HepG2 (cell line): ENCODE results near the gene ATP11C. TPM values are rescaled to one million over a fixed set of nuclear protein-coding genes. Genes with fewer than 3 reads are reported as not detected.

Experiments used
- ATAC-seq: fragments of 200-7000 bp; cut with Tn5 transposase; 3 replicates; pipeline ENCODE4 v1.9.1; 2020; ENCODE audit warnings: mild to moderate bottlenecking, moderate library complexity
- BruUV-seq: library from RNA; stranded (reverse); fragments of 400-500 nt; replicated peaks from 2 replicates; lab custom pipeline; 2021; lab: Mats Ljungman, UMichigan
- CTCF ChIA-PET: fragments of 300-600 bp; formaldehyde crosslinking; extraction: SDS; loops from one replicate; lab custom pipeline; 2021; ENCODE audit warnings: low total read pairs, inconsistent platforms, low intra/inter-chr PET ratio; lab: Yijun Ruan, JAX
- POLR2A ChIA-PET: fragments of 350-600 bp; sonication (Branson Sonifier 250); formaldehyde crosslinking; loops from one replicate; lab custom pipeline; 2020; ENCODE audit warnings: antibody characterized with exemption, inconsistent platforms; lab: Yijun Ruan, JAX
- DNase-seq: peaks from one replicate; pipeline ENCODE4 v3.0.0-alpha.2; 2015; ENCODE audit warnings: low spot score
- FAIRE-seq: peaks from 3 replicates; lab custom pipeline; 2011; peaks lifted over from hg19 to GRCh38; lab: Jason Lieb, UNC
- H2AFZ ChIP-seq: one replicate; pipeline ENCODE4 v1.6.1; 2011; ENCODE audit warnings: low read length, inconsistent platforms
- H3K27ac ChIP-seq: fragments of 300-600 bp; 3 replicates; pipeline ENCODE4 v1.8.0; 2011; ENCODE audit warnings: mixed run types, mild to moderate bottlenecking, mixed read lengths, low read length, inconsistent platforms; ENCODE audit not compliant: insufficient read depth; ENCODE audit errors: extremely low read length
- H3K27me3 ChIP-seq, 2 experiments: fragments of 200-600 bp in 1 of 2; 2 replicates in 1 of 2; 3 replicates in 1 of 2; pipeline versions ENCODE4 v1.6.0 to v1.8.0; 2011; ENCODE audit warnings: low read length in 2 of 2, mild to moderate bottlenecking in 2 of 2, moderate library complexity in 2 of 2, inconsistent platforms in 1 of 2; ENCODE audit not compliant: insufficient read depth in 2 of 2, control insufficient read depth in 1 of 2
- H3K36me3 ChIP-seq, 2 experiments: fragments of 200-600 bp in 1 of 2; replicated peaks in 1 of 2; 2 replicates in 1 of 2; 3 replicates in 1 of 2; pipeline versions ENCODE4 v1.5.1 to v1.8.0; 2011; ENCODE audit warnings: low read length in 2 of 2, inconsistent platforms in 1 of 2; ENCODE audit not compliant: insufficient read depth in 2 of 2, control insufficient read depth in 1 of 2
- H3K4me1 ChIP-seq: 2 replicates; pipeline ENCODE4 v1.5.1; 2012; ENCODE audit warnings: low read length, inconsistent platforms; ENCODE audit not compliant: insufficient read depth
- H3K4me2 ChIP-seq: 2 replicates; pipeline ENCODE4 v1.6.0; 2011; ENCODE audit warnings: low read depth, low read length, inconsistent platforms
- H3K4me3 ChIP-seq, 3 experiments: fragments of 200-600 bp in 1 of 3; sonication (generic), shearing (Covaris generic) in 1 of 3; replicated peaks in 1 of 3; 2 replicates each; pipeline ENCODE4 v1.5.1; 2011 to 2016; ENCODE audit warnings: low read length in 3 of 3, inconsistent platforms in 2 of 3, low read depth in 2 of 3, mild to moderate bottlenecking in 2 of 3, control low read depth in 1 of 3, mixed read lengths in 1 of 3; ENCODE audit not compliant: insufficient read depth in 1 of 3
- H3K79me2 ChIP-seq: one replicate; pipeline ENCODE4 v1.6.1; 2011; ENCODE audit warnings: low read length, inconsistent platforms; ENCODE audit not compliant: insufficient read depth
- H3K9ac ChIP-seq: 2 replicates; pipeline ENCODE4 v1.6.0; 2011; ENCODE audit warnings: mild to moderate bottlenecking, low read depth, low read length, inconsistent platforms; ENCODE audit not compliant: insufficient read depth
- H3K9me3 ChIP-seq: 2 replicates; pipeline ENCODE4 v1.5.1; 2012; ENCODE audit warnings: mild to moderate bottlenecking, low read length
- H4K20me1 ChIP-seq: 2 replicates; pipeline ENCODE4 v1.6.0; 2011; ENCODE audit warnings: inconsistent platforms, mild to moderate bottlenecking, low read length, moderate library complexity; ENCODE audit not compliant: insufficient read depth
- BCL6 ChIP-seq: IDR thresholded peaks from 2 replicates; pipeline ENCODE4 v1.6.1; 2016; ENCODE audit warnings: missing genetic modification reagents, missing compliant biosample characterization
- HMGXB3 ChIP-seq: sonication (generic); formaldehyde crosslinking; IDR thresholded peaks from 2 replicates; pipeline ENCODE4 v1.4.0; 2020; ENCODE audit warnings: missing genetic modification reagents, borderline replicate concordance
- SCMH1 ChIP-seq: sonication (generic); formaldehyde crosslinking; IDR thresholded peaks from 2 replicates; pipeline ENCODE4 v1.9.0; 2021; ENCODE audit warnings: missing genetic modification reagents, mild to moderate bottlenecking, borderline replicate concordance
- SOX6 ChIP-seq, 2 experiments: fragments of 450-650 bp in 1 of 2; sonication (generic) in 1 of 2; formaldehyde crosslinking in 1 of 2; IDR thresholded peaks; 2 replicates each; pipeline versions ENCODE4 v1.4.0 to v1.6.1; 2017 to 2020; ENCODE audit warnings: antibody characterized with exemption in 1 of 2, mild to moderate bottlenecking in 1 of 2, missing genetic modification reagents in 1 of 2
- TRIM24 ChIP-seq: sonication (generic); formaldehyde crosslinking; IDR thresholded peaks from 2 replicates; pipeline ENCODE4 v1.8.0; 2022; ENCODE audit warnings: mild to moderate bottlenecking, missing genetic modification reagents
- ZNF33A ChIP-seq: sonication (generic); formaldehyde crosslinking; IDR thresholded peaks from 2 replicates; pipeline ENCODE4 v1.5.1; 2020; ENCODE audit warnings: missing genetic modification reagents, mild to moderate bottlenecking, moderate library complexity, borderline replicate concordance
- ZNF513 ChIP-seq: sonication (generic); formaldehyde crosslinking; conservative IDR thresholded peaks from 2 replicates; pipeline ENCODE4 v1.5.0; 2020; ENCODE audit warnings: missing genetic modification reagents
- WGBS: methylation state at CpG from one replicate; pipeline ENCODE4 v1.1.6; 2017; ENCODE audit warnings: low lambda C conversion rate; 5-methylcytosine and 5-hydroxymethylcytosine counted together
- in situ Hi-C: cut with HindIII; loops from 2 replicates; pipeline ENCODE4 v1.10.0; 2017; ENCODE audit warnings: low pct_unique_long_range_greater_than_20kb; ENCODE audit not compliant: extremely low pct_ligation_motif_present
- intact Hi-C: fragments of 100-400 bp; cut with micrococcal nuclease; formaldehyde crosslinking; loops from one replicate; pipeline ENCODE4 v1.10.0; 2022; ENCODE audit not compliant: unreplicated experiment
- polyA plus RNA-seq, 8 experiments: library from polyadenylated mRNA; depleted of rRNA in 3 of 8; stranded (reverse) in 7 of 8; unstranded in 1 of 8; fragments of >200 nt; fragmentation: Illumina TruSeq in 4 of 8; extraction: Trizol in 4 of 8; gene quantifications; 2 replicates each; pipeline versions ENCODE4 v1.2.1 to v1.2.3, GENCODE V29; 2011 to 2016; ENCODE audit warnings: low read depth in 4 of 8, missing spikeins in 1 of 8, mixed read lengths in 1 of 8; ENCODE audit not compliant: insufficient read depth in 1 of 8
- total RNA-seq, 5 experiments: library from RNA; depleted of rRNA; stranded (reverse); fragments of >200 nt; fragmentation: Illumina TruSeq; extraction: Trizol; gene quantifications; 2 replicates each; pipeline ENCODE4 v1.2.3, GENCODE V29; 2016; ENCODE audit warnings: low read depth in 1 of 5
- TF ChIP-seq, protein P1 (sequence below): sonication (generic); formaldehyde crosslinking; IDR thresholded peaks from 2 replicates; pipeline ENCODE4 v1.9.0; 2021; ENCODE audit warnings: mild to moderate bottlenecking, missing genetic modification reagents
- TF ChIP-seq, protein P2 (sequence below): sonication (generic); formaldehyde crosslinking; conservative IDR thresholded peaks from 2 replicates; pipeline ENCODE4 v1.8.0; 2022; ENCODE audit warnings: missing genetic modification reagents

Gene ATP11C
- total and polyA plus RNA-seq, 2 of the 13 experiments (the other 11 are each of a cell fraction or from before 2014, with no cell fraction given) = 8.5 to 16.9 TPM

DNA sequence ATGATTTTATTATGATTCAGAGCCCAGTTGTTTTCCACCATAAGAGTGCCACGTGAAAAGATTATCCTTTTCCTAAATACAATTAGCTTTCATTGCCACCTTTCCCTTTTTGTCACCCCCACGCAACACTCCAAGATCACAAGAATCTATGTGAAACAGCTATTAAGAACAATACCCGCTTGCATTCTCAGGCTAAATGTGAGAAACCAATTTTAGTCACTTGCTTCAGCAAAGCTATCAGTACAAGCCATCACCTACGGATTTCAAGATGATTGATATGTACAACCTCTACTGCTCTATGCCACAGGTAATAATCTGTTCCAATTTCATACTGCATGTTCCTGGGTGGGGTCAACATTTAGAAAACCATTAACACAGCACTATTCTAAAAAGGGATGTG is 2.5 kb downstream of the ATP11C start:
- Histone ChIP-seq H3K4me2 (peak overlapping the region; percentile 73), H3K4me3 (peak overlapping the region; percentile 72 to 83 (median 76); a peak in 4 of 6 replicates), H3K9me3 (no peaks in the 10 kb centered on the region), H3K4me1 (peaks cover 22% of the 10 kb centered on the region), H2AFZ (no peak overlapping the region), H3K27me3 (no peaks in the 10 kb centered on the region; a peak in 1 of 5 replicates), H3K27ac (no peak overlapping the region), H4K20me1 (no peaks in the 10 kb centered on the region), H3K79me2 (peaks cover 48% of the 10 kb centered on the region), H3K36me3 (no peaks in the 10 kb centered on the region), H3K9ac (peak overlapping the region; percentile 71)
- no peak for FAIRE-seq
- in situ Hi-C loops (no loop called here), intact Hi-C loops (loop anchor here (5.0 kb wide), 1 partner anchor 133 kb away; no protein-coding TSS in a partner anchor)
- ChIA-PET POLR2A (interaction anchor here (0.7 kb wide), 1 partner anchor 45 kb away, joined by 3 read pairs; no protein-coding TSS in a partner anchor), CTCF (no interaction called here)
- ATAC-seq = no peak
- WGBS = 25% methylated on average over 4 of the region's 4 CpGs
- TSS peak; percentile 33 for BruUV-seq
- DNase-seq = no peak
- TF ChIP-seq TRIM24 = no peak
- no peak for TF ChIP-seq SOX6 (IDR thresholded peaks at IDR 0.05)
- TF ChIP-seq SOX6 (CRISPR knock-in tag; IDR thresholded peaks at IDR 0.05) = no peak
- TF ChIP-seq HMGXB3 = no peak
- no peak for TF ChIP-seq BCL6
- TF ChIP-seq ZNF33A = no peak
- TF ChIP-seq ZNF513 = no peak
- no peak for TF ChIP-seq SCMH1 (CRISPR knock-in tag)
- TF ChIP-seq, protein P1, sequence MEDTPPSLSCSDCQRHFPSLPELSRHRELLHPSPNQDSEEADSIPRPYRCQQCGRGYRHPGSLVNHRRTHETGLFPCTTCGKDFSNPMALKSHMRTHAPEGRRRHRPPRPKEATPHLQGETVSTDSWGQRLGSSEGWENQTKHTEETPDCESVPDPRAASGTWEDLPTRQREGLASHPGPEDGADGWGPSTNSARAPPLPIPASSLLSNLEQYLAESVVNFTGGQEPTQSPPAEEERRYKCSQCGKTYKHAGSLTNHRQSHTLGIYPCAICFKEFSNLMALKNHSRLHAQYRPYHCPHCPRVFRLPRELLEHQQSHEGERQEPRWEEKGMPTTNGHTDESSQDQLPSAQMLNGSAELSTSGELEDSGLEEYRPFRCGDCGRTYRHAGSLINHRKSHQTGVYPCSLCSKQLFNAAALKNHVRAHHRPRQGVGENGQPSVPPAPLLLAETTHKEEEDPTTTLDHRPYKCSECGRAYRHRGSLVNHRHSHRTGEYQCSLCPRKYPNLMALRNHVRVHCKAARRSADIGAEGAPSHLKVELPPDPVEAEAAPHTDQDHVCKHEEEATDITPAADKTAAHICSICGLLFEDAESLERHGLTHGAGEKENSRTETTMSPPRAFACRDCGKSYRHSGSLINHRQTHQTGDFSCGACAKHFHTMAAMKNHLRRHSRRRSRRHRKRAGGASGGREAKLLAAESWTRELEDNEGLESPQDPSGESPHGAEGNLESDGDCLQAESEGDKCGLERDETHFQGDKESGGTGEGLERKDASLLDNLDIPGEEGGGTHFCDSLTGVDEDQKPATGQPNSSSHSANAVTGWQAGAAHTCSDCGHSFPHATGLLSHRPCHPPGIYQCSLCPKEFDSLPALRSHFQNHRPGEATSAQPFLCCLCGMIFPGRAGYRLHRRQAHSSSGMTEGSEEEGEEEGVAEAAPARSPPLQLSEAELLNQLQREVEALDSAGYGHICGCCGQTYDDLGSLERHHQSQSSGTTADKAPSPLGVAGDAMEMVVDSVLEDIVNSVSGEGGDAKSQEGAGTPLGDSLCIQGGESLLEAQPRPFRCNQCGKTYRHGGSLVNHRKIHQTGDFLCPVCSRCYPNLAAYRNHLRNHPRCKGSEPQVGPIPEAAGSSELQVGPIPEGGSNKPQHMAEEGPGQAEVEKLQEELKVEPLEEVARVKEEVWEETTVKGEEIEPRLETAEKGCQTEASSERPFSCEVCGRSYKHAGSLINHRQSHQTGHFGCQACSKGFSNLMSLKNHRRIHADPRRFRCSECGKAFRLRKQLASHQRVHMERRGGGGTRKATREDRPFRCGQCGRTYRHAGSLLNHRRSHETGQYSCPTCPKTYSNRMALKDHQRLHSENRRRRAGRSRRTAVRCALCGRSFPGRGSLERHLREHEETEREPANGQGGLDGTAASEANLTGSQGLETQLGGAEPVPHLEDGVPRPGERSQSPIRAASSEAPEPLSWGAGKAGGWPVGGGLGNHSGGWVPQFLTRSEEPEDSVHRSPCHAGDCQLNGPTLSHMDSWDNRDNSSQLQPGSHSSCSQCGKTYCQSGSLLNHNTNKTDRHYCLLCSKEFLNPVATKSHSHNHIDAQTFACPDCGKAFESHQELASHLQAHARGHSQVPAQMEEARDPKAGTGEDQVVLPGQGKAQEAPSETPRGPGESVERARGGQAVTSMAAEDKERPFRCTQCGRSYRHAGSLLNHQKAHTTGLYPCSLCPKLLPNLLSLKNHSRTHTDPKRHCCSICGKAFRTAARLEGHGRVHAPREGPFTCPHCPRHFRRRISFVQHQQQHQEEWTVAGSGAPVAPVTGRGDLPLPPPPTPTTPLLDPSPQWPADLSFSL (CRISPR knock-in tag) = no peak
- TF ChIP-seq, protein P2, sequence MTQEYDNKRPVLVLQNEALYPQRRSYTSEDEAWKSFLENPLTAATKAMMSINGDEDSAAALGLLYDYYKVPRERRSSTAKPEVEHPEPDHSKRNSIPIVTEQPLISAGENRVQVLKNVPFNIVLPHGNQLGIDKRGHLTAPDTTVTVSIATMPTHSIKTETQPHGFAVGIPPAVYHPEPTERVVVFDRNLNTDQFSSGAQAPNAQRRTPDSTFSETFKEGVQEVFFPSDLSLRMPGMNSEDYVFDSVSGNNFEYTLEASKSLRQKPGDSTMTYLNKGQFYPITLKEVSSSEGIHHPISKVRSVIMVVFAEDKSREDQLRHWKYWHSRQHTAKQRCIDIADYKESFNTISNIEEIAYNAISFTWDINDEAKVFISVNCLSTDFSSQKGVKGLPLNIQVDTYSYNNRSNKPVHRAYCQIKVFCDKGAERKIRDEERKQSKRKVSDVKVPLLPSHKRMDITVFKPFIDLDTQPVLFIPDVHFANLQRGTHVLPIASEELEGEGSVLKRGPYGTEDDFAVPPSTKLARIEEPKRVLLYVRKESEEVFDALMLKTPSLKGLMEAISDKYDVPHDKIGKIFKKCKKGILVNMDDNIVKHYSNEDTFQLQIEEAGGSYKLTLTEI (CRISPR knock-in tag) = no peak
